Adrenal gland (tissue), 5 donors: ENCODE measurements around the gene C9orf40.

Experiments used
- CTCF ChIP-seq, 6 experiments: fragments of 450-650 bp in 4 of 6; fragments of 200-600 bp in 2 of 6; sonication (generic) in 1 of 6; IDR thresholded peaks; 1 replicate in 5 of 6; 2 replicates in 1 of 6; pipeline versions ENCODE4 v1.5.1 to v1.8.0; 2016 to 2021; ENCODE audit warnings: antibody characterized with exemption in 6 of 6, mild to moderate bottlenecking in 2 of 6, moderate library complexity in 1 of 6
- POLR2A ChIP-seq, 2 donors: fragments of 450-650 bp; IDR thresholded peaks; one replicate each; pipeline ENCODE4 v1.6.1; 2017; ENCODE audit warnings: antibody characterized with exemption in 2 of 2, mild to moderate bottlenecking in 2 of 2, moderate library complexity in 1 of 2
- donor health status: DM: no; HTN: no; CAD: no.

- TF ChIP-seq CTCF (IDR thresholded peaks at IDR 0.05) (no peak), POLR2A (IDR thresholded peaks at IDR 0.05) (no peak)
Measured at GRCh38 chr9:74935008-74935407, 17.7 kb downstream of the C9orf40 start.
